Effector memory CD4-positive, alpha-beta T cell (primary cell): Measurements from ENCODE around the gene GSDMA.

Source experiments
- DNase-seq, 3 donors: peaks; one replicate each; pipeline ENCODE4 v3.0.0-alpha.2; 2020
- H3K27ac ChIP-seq: 2 replicates; pipeline ENCODE4 v1.7.0; 2013; ENCODE audit warnings: mild to moderate bottlenecking, low read length, moderate library complexity; ENCODE audit not compliant: insufficient read depth, poor library complexity, severe bottlenecking
- H3K27me3 ChIP-seq: replicated peaks from 2 replicates; pipeline ENCODE4 v1.7.0; 2013; ENCODE audit warnings: mild to moderate bottlenecking, low read length; ENCODE audit not compliant: insufficient read depth, control insufficient read depth, poor library complexity, severe bottlenecking
- H3K36me3 ChIP-seq: 2 replicates; pipeline ENCODE4 v1.7.0; 2013; ENCODE audit warnings: mild to moderate bottlenecking, low read length, moderate library complexity; ENCODE audit not compliant: control insufficient read depth, insufficient read depth
- H3K4me1 ChIP-seq: 2 replicates; pipeline ENCODE4 v1.7.0; 2013; ENCODE audit warnings: low read length, mild to moderate bottlenecking; ENCODE audit not compliant: control insufficient read depth, insufficient read depth, poor library complexity, severe bottlenecking
- H3K4me3 ChIP-seq: 2 replicates; pipeline ENCODE4 v1.7.0; 2013; ENCODE audit warnings: low read length, low read depth, mild to moderate bottlenecking; ENCODE audit not compliant: insufficient read depth, poor library complexity, severe bottlenecking
- H3K9me3 ChIP-seq: 2 replicates; pipeline ENCODE4 v1.7.0; 2013; ENCODE audit warnings: mild to moderate bottlenecking, low read length, moderate library complexity; ENCODE audit not compliant: control insufficient read depth

Gene GSDMA

DNA sequence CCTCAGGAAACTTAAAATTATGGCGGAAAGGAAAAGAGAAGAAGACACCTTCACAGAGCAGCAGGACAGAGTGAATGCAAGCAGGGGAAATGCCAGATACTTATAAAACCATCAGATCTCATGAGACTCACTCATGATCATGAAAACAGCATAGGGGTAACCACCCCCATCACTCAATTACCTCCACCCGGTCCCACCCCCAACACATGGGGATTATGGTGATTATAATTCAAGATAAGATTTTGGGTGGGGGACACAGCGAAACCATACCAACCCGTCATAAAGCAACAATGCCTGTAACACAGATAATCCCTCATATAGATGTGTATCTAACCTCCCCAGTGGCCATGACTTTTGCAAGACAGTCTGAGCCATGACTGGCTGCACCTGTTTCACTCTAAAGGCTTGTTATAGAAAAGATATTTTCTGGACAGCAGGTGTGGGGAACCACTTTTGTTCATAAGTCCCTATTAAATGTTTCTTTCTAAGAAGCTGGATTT lies 7.0 kb upstream of the GSDMA start:
- no peak for DNase-seq
- H3K4me1 ChIP-seq: peaks cover 6% of the 10 kb centered on the region
- no peaks in the 10 kb centered on the region for H3K36me3 ChIP-seq
- H3K27me3 ChIP-seq: no peaks in the 10 kb centered on the region
- no peak overlapping the region for H3K4me3 ChIP-seq
- no peak overlapping the region for H3K27ac ChIP-seq
- no peaks in the 10 kb centered on the region for H3K9me3 ChIP-seq

DNA sequence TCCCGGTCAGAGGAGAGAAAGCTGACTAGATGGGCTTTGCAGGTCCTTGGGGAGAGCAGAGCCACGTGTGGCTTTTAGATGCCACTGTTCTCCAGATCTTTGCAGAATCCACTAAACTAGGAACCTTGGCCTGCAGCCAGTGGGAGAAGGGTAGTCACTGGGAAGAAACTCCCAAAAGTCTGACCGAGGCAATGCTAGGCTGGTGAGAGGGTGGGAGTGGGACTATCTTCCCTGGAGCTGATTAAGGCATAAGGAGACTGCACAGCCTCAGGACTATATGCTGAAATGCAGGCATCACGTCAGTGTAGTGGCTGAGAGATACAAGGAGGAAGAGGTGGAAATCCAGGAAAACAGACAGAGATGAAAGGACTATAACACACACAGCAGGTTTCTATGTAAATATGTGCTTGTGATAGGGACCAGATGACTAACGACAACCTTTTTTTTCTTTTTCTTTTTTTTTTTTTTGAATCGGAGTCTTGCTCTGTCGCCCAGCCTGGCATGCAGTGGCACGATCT lies 2.2 kb upstream of the GSDMA start:
- no peaks in the 10 kb centered on the region for H3K27me3 ChIP-seq
- H3K4me1 ChIP-seq: peaks cover 13% of the 10 kb centered on the region
- no peaks in the 10 kb centered on the region for H3K9me3 ChIP-seq
- no peaks in the 10 kb centered on the region for H3K36me3 ChIP-seq
- DNase-seq: no peak
- no peak overlapping the region for H3K4me3 ChIP-seq
- H3K27ac ChIP-seq: no peak overlapping the region

DNA sequence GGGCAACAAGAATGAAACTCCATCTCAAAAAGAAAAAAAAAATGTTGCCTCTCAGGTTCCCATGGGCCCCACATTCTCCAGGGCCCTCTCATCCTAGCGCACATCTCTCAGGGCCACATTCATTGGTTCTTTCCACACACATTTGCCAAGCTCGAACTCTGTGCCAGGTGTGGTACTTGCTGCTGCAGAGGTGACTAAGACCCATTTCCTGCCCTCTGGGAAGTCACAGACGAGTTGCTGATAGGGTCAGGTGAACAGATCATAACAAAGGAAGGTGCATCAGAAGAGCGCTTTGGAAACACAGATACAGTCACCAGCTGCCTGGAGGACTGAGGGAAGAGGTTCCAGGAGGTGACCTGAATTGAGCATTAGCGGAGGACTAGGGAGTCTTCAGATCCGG lies 1.0 kb downstream of the GSDMA start:
- Histone ChIP-seq H3K27me3 (no peaks in the 10 kb centered on the region), H3K4me1 (peaks cover 13% of the 10 kb centered on the region), H3K9me3 (no peaks in the 10 kb centered on the region), H3K4me3 (no peak overlapping the region), H3K27ac (no peak overlapping the region), H3K36me3 (no peaks in the 10 kb centered on the region)
- peak in 1 of 3 donors; percentile 21 for DNase-seq

DNA sequence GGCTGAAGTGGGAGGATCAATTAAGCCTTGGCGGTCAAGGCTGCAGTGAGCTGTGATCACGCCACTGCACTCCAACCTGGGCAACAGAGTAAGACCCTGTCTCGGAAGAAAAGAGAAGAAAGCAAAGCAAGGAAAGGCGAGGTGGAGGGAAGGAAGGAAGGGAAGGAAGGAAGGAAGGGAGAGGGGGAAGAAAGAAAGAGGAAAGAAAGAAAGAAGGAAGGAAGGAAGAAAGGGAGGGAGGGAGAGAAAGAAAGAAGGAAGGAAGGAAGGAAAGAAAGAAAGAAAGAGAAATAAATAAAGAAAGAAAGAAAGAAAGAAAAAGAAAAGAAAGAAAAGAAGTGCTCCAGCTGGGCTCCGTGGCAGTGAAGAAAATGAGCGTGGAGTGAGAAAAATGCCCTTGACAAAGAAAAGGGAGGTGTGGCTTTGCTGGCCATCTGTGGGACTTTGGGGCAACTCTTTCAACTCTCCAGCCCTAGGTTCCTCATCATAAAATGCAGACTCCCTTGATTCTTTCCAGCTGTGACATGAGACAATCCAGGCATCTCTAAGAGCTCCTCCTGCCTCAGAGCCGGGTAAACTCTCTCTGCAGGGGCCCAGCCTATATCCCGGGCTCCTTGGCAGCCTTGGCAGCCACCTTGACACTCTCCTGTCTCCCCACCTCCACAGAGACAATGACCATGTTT lies 2.4 kb downstream of the GSDMA start:
- no peaks in the 10 kb centered on the region for H3K9me3 ChIP-seq
- no peak for DNase-seq
- H3K27ac ChIP-seq: no peak overlapping the region
- H3K4me3 ChIP-seq: no peak overlapping the region
- no peaks in the 10 kb centered on the region for H3K27me3 ChIP-seq
- H3K36me3 ChIP-seq: no peaks in the 10 kb centered on the region
- H3K4me1 ChIP-seq: peaks cover 13% of the 10 kb centered on the region

DNA sequence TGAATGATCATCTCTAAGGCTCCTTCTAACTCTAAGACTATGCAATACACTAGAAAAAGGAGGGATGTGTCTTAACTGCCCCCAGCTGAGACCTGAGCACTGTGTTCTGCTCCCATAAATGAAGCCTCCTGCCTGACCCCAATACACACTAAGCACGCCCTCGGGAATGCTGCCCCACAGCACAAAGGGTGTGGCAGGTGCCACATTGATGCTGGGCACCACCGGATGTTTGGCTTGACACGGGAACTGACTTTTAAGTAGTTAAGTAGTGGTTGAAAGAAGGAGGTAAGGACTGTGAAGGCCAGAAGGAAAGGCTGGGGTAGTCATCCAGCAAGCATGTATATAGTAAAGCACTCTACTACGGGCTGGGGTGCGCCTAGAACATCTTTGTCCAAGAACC lies 4.0 kb downstream of the GSDMA start:
- Histone ChIP-seq H3K27ac (no peak overlapping the region), H3K9me3 (no peaks in the 10 kb centered on the region), H3K36me3 (no peaks in the 10 kb centered on the region), H3K27me3 (no peaks in the 10 kb centered on the region), H3K4me1 (peaks cover 13% of the 10 kb centered on the region), H3K4me3 (no peak overlapping the region)
- DNase-seq: no peak

DNA sequence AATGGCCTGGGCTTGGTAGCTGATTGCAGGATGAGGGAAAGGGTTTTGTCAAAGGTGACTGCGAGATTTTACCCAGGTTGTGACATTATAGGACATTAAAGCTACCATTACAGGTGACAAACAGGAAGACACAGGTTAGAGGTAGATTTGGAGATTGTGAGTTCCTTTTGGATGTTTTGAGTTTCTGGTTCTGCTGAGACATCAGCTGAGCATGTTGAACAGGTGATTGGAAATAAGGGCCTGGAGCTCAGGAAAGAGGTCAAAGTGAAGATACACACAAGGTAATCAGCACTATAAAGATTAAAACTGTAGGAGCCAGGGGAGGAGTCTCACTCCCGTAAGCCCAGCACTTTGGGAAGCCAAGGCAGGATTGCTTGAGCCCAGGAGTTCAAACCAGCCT lies 6.0 kb downstream of the GSDMA start:
- no peak overlapping the region for H3K27ac ChIP-seq
- no peaks in the 10 kb centered on the region for H3K36me3 ChIP-seq
- no peak for DNase-seq
- H3K4me1 ChIP-seq: no peaks in the 10 kb centered on the region
- no peaks in the 10 kb centered on the region for H3K27me3 ChIP-seq
- no peaks in the 10 kb centered on the region for H3K9me3 ChIP-seq
- no peak overlapping the region for H3K4me3 ChIP-seq

DNA sequence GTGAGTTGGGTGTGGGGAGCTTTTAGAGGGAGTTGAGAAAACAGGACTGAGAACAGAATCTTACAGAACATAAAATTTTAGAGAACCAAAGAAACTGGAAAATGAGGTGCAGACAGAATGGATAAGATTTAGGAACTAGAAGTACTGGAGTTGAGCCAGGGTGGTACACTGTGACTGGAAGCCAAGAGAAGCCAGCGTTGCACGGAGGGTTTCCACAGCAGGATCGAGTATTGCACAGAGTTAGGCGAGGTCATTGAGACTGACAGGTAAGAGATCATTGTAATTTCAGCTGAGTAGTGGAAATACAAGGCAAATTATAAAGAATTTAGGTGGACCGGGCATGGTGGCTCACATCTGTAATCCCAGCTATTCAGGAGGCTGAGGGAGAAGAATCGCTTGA lies 6.6 kb downstream of the GSDMA start:
- Histone ChIP-seq H3K27ac (no peak overlapping the region), H3K4me3 (no peak overlapping the region), H3K4me1 (no peaks in the 10 kb centered on the region), H3K36me3 (no peaks in the 10 kb centered on the region), H3K9me3 (no peaks in the 10 kb centered on the region), H3K27me3 (no peaks in the 10 kb centered on the region)
- no peak for DNase-seq

DNA sequence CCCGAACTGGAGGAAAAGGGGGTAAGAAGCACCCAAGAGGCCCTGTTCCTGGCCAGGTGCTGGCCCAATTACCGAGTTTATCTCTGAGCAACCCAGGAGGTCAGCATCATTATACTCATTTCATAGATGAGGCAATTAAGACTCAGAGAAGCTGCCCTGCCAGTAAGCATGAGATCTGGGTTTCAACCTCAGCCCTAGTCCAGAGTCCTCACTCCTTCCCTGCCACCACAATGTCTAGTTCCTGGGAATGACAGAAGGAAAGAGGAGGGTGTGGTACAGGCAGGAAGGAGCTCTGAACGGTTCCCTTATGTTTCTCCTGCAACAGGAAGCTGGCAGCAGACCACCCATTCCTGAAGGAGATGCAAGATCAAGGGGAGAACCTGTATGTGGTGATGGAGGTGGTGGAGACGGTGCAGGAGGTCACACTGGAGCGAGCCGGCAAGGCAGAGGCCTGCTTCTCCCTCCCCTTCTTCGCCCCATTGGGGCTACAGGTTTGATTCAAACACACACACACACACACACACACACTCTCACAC lies 7.4 kb downstream of the GSDMA start:
- no peaks in the 10 kb centered on the region for H3K36me3 ChIP-seq
- no peak overlapping the region for H3K4me3 ChIP-seq
- H3K27me3 ChIP-seq: no peaks in the 10 kb centered on the region
- H3K9me3 ChIP-seq: no peaks in the 10 kb centered on the region
- DNase-seq: no peak
- no peaks in the 10 kb centered on the region for H3K4me1 ChIP-seq
- H3K27ac ChIP-seq: no peak overlapping the region

DNA sequence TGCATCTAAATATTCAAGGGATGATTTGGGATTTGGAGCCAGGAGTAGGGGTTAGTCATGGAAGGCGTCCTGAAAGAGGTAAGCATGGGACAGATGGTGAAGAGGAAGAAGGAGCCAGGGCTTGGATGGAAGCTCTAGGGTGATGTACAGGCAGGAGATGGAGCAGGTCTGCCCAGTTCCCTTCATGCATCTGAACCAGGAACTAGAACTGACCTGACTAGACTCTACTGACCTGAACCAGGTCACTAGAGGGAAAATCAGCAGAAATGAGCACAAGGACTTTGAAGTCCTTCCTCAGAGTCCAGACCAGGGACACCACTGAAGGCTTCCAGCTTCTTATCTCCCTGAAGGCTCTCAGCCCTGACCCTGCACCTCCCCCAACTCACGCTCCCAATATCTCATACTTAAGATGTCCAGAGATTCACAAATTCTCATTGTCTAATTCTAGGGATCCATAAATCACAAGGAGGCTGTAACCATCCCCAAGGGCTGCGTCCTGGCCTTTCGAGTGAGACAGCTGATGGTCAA lies 8.3 kb downstream of the GSDMA start:
- Histone ChIP-seq H3K4me3 (no peak overlapping the region), H3K27ac (no peak overlapping the region), H3K27me3 (no peaks in the 10 kb centered on the region), H3K9me3 (no peaks in the 10 kb centered on the region), H3K36me3 (no peaks in the 10 kb centered on the region), H3K4me1 (no peaks in the 10 kb centered on the region)
- DNase-seq: no peak

DNA sequence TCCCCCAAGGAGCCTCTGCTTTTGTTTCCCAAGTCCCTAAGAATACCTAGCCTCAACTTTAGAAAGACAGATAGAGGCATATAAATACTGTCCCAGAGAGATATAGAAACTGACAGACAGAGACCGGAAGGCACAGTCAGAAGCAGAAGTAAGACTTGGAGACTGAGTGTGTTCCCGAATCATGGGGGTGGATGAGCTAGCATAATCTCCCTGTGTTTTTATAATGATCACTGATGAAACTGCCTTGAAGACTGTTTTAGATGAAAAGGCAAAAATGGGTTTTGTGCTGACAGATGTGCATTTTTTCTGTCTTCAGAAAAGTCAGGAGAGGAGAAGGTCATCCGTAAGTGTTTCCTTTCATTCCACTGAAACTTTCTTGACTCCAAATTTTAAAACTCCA lies 9.5 kb downstream of the GSDMA start:
- DNase-seq: no peak
- Histone ChIP-seq H3K4me1 (no peaks in the 10 kb centered on the region), H3K36me3 (no peaks in the 10 kb centered on the region), H3K27ac (no peak overlapping the region), H3K4me3 (no peak overlapping the region), H3K9me3 (no peaks in the 10 kb centered on the region), H3K27me3 (no peaks in the 10 kb centered on the region)
